ENCODE measurements around the gene NKX2-3.

GRCh38 chr10:99555371-99555770, 22.6 kb downstream of the NKX2-3 start:
- no peak for TF ChIP-seq POLR2AphosphoS5 (IDR thresholded peaks at IDR 0.05; ENCODE audit: low read depth, low read length)
- TF ChIP-seq POLR2A (IDR thresholded peaks at IDR 0.05; ENCODE audit: low read depth, low read length), result no peak
- no peak for TF ChIP-seq TAF1 (IDR thresholded peaks at IDR 0.05; ENCODE audit: borderline replicate concordance, low read depth, low read length)

All from GM12892 (cell line).